HG02885 (cell line): ENCODE data around the gene MATN1.

Experiments
- ATAC-seq: cut with Tn5 transposase; IDR thresholded peaks from one replicate; pipeline ENCODE4 v1.9.1; 2021; ENCODE audit warnings: mild to moderate bottlenecking; ENCODE audit not compliant: unreplicated experiment, poor library complexity

MATN1 gene

DNA sequence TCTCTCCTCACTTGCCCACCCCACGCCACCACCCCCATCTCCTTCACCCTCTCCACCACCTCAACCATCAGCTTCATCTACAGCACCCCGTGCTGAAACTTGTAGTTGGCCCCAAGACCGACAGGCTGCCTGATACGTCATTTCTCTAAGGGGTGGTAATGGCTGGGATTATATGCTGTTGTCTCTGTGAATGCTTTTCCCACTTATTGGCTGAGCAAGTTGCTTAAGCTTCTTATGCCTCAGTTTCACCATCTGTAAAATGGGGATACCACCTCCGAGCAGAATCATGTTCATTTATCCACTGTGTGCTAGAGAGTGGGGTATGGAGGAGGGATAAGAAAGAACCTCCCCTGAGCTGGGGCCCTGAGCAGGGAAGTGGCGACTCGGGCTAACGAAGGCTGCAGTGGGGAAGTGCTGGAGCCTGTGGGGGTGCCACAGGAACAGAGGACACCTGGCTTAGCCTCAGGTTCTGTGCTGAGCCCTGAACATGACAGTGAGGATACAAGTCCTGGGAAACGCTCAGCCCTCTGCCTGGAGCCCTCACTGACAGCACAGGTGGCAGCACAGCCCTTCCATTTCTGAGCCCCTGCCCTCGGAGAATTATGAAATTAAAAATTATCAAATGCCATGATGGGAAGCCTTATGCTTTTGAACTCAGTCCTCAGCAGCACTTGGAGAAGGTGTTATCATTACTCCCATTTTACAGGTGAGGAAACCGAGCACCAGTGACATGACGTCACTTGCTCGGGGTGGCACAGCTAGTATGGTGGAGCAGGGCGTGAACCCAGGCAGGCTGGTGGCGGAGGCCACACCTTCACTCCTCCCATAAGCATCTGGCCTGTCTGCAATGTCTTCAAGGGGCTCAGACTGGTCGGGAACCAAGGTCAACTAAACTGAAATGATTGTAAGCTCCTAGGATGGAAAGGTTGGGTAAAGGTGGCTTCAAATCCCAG lies 2.8 kb downstream of the MATN1 start:
- ATAC-seq, result no peak

DNA sequence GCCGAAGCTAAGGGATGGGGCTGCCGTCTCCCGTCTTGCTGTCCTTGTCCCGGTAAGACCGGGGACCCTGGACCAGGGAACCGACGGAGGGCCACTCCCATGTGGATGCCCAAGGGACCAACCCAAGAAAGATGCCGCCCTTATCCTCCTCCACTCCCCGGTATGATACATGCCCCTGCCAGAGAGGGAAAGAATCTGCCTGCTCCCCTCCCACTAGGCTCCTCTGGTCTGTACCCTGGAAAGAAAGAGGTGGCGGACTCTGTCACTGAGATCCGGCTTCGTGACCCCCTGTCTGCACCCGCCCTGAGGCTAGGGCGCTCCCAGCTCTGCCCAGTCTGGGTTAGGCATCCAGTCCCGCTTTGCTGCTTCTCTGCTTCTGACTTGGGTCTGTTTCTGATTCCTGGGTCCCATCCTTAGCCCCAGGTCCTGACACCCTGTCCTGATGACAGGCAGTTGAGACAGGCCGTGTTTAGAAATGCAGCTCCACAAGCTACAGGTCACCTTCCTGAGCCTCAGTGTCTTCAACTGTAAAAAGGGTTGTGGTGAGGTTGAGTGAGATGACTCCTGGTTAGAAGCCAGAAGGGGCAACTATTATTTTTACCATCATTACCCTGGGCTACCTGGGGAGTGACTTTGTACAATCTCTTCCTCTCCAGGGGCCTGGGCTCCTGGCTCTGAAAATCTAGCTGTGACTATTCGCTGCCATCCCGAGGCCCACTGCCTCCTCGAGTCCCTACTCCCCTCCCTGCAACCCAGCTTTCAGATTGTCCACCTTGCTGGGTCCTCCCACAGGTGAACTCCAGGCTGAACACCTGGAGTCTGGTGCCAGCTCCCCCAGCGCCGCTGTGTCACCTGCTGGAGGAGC lies 3.7 kb downstream of the MATN1 start:
- ATAC-seq, result no peak

DNA sequence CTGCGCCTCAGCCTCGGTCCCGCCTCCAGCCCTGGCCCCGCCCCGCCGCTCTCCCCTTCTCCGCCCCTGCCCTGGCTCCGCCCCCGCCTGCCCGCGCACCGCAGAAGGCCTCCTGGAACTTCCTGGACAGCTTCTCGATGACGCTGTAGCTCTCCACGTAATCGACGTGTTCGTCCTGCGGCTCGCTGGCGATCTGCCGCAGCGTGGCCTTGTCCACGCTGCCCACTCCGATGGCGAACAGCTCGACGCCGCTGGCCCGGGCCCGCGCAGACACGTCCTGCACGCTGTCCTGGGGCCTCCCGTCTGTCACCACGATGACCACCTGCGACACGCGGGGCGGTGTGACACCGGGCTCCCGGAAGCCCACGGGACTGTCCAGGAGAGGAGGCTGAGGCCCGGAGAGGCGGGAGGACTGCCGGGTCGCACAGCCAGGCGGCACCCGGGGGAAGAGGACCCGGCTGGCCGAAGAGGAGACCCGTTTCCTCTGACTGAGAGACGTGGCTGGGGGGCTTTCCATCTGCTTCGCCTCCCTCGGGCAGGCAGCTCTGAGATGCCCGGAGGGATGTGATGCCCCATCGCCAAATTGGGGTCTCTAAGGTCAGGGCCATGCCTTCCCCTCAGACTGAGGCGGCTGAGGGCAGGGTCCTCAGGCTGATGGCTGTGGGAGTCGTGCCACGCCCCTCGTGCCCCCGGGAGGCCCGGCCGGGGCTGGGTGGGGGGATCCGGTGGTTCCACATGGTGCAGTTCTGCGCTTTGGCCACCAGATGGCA lies 4.6 kb downstream of the MATN1 start:
- ATAC-seq, result peak; percentile 63

GRCh38 chr1:30718091-30718635 lies 5.2 kb downstream of the MATN1 start:
- peak; percentile 87 for ATAC-seq

- ATAC-seq, result no peak
These were observed 6.7 kb downstream of the MATN1 start for GRCh38 chr1:30716646-30717045.

DNA sequence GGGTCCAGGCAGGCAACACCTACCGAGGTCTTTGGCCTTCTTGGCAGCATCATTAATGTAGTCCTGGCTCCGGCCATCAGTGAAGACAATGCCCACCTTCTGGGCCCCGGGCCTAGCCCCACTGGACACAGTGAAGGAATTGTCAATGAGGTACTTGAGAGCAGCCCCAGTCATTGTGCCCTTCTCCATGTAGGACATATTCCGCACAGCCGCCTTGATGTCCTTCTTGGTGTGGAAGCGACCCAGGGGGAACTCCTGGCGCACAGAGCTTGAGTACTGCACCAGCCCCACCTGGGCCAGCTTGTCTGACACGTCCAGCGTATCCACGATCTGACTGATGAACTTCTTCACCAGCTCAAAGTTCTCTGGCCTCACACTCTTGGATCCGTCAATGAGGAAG lies 7.5 kb downstream of the MATN1 start:
- no peak for ATAC-seq

DNA sequence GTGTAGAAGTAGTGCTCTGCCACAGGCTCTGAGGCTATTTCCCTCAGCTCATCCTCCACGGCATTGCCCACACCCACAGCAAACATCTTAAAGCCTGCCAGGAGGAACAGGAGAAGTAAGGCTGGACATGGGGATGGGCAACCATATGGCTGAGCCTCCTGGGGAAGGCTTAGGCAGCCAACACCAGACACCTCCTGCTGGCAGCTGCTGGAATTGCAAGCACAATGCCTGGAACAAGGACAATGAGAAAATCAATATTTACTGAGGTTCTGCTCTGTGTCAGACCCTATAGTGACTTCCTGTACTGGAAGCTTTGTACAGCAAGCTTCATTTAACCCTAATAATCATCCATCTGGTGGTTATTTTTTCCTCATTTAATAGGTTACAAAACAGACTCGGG lies 8.2 kb downstream of the MATN1 start:
- no peak for ATAC-seq

DNA sequence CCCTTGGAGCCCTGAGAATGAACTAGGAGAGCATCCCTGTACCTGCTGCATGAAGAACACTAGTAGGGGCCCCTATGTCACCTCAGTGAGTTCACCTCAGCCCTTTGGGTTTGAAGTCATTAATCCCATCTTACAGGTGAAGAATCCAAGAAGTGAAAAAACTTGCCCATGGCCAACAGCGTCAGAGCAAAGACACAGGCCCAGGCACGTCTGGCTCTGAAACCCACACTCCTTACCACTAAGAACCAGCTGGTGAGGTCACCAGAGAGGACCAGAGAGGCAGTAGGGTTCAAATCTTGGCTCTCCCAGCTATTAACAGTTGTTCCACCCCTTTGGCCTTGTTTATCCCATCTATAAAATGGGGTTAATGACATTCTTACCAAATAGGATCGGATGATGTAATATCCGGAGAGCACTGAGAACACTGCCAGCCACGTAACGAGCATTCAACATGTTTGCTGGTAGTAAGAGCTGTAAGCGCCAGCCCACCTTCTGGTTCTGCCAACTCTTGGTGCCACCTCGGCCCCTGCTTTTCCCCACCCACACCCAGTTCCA lies 8.8 kb downstream of the MATN1 start:
- no peak for ATAC-seq

GRCh38 chr1:30714025-30714424 lies 9.4 kb downstream of the MATN1 start:
- ATAC-seq, result no peak

DNA sequence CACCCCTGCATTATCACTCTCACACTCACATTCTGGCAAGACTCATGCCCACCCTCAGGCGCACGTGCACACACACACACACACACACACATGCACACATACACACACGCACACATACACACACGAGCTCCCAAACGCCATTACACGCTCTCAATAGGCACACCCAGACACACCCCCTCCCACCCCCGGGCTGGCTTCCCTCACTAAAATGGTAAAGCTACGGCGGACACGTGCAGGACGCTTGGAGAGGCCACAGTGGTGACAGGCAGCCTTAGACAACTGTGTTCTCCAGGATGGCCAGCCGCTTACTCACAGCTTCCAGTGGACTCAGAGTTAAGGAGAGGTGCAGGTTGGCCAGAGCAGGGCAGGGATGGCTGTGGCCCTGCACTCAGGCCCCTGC lies 10.1 kb downstream of the MATN1 start:
- no peak for ATAC-seq

DNA sequence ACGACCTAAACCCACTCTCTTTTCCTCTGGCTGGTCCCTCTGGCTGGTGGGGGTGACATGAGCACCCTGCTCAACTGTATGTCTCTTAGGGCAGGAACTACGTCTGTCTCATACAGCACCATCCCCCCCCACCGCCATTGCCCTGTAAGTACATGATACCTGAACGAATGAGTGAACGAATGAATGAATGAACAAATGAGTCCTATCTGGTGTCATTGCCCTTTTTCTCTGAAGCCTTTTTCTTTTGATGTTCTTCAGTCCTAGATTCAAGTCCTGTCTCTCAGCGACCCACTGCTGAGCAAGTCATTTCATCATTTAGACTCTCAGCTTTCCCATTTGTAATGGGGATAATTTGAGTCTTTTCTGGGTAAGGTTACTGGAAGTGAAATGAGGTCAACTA lies 10.8 kb downstream of the MATN1 start:
- no peak for ATAC-seq

DNA sequence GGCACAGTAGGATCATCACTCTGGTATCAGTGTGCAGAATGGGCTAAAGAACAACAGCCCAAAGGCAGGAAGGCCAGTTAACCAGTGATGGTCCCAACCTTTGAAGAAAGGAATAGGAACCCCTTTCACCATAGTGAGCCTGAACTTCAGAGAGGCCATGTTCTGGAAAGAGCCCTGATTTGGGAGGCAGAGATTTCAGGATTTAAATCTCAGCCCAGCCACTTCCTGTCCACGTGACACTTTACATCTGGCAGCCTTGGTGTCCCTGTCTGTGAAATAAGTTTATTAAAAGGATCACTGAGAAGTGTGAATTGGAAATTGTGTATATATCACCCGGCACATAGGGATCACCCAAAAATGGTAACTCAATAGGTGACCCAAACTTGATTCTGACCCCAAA lies 13.0 kb downstream of the MATN1 start:
- no peak for ATAC-seq

- ATAC-seq, result no peak
These were observed 15.0 kb downstream of the MATN1 start for GRCh38 chr1:30708361-30708728.

GRCh38 chr1:30707412-30708360 lies 15.7 kb downstream of the MATN1 start:
- no peak for ATAC-seq

- ATAC-seq, result no peak
These were observed 16.9 kb downstream of the MATN1 start for GRCh38 chr1:30706528-30706927.

DNA sequence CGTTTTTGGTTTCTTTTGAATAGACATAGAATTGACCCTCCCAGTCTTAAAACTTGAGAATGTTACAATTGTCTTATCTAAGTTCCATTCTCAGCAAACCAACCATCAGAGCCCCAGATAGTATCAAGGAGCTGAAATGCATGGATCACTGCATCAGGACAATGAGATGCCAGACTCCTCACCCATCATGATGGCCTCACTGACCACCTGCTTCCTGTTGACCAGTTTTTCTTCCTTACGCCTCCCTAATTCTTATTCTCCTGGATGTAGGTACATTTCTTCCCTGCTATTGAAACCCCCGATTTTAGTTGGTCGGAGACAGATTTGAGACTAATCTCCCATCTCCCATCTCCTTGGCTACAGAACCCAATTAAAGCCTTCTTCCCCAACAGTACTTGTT lies 17.7 kb downstream of the MATN1 start:
- no peak for ATAC-seq

DNA sequence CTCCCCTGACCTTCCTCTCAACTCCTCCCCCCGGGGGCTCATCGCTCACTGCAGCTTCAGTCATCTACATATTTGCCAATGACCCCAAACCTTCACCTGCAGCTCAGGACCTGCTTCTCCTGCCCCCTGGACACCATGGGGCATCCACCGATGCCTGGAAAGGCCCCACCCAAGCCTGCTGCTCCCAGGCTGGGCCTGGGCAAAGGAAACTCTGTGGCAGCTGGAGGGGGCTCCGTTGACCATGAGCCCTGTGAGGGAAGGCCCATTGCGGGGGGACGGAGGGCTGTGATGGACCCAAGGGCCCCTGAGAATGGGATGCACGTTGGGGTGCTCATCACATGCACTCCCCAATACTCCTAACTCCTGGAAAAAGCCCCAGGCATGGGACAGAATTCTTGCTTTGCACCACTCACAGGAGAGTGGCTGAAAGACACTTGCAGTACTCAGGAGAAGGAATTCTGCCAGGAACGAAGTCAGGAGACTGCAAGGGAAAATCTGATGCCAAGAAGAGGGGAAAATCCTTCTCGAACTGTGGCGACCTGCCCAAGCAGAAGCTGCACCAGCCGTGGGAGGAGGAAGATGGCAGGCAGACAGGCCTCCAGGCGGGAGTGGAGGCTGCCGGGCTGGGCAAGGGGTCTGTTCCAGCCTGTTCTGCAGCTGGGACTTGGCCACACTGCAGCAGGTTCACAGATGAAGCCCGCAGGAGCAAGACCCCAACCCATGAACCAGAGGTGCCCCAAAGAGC lies 18.4 kb downstream of the MATN1 start:
- no peak for ATAC-seq

DNA sequence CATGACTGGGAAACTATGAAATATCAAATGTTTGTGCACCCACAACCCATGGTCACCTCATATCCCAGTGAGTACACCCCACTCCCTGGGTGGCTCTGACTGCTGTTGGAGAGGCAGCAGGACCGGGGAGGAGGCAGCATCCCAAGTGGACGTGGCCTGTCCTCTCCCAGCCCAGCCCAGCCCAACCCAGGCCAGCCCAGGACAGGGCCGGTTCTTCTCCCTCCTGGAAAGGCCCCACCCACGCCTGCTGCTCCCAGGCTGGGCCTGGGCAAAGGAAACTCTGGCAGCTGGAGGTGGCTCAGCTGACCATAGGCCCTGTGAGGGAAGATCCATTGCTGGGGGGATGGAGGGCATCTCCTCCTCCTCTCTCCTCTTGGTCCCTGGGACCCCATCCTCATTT lies 19.1 kb downstream of the MATN1 start:
- no peak for ATAC-seq
